ENCODE measurements around the gene BEST1. TPM values are rescaled to one million over a fixed set of nuclear protein-coding genes. Genes with fewer than 3 reads are reported as not detected.

The BEST1 gene
- total RNA-seq, 2 experiments from 2014 or later = 1.9 to 3.1 TPM

DNA sequence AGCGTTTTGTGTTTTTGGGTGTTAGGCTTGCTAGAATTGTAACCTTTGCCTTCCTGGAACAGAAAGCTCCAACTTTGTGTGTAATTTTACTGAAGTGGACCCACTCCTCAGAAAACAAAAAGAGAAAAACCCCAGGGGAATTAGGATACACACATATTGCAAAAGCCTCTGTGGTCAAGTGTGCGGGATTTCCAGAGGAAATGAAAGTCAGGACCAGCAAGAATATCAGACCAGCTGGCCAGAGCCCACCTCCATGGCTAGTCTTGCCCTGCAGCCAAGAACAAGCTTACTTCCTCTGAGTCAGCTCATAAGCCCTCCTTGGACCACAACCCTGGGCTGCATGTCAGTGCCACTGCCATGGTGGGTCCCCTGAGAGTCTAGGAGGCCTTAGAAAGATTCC is 54.3 kb downstream of the BEST1 start:
- TF ChIP-seq, protein P1, sequence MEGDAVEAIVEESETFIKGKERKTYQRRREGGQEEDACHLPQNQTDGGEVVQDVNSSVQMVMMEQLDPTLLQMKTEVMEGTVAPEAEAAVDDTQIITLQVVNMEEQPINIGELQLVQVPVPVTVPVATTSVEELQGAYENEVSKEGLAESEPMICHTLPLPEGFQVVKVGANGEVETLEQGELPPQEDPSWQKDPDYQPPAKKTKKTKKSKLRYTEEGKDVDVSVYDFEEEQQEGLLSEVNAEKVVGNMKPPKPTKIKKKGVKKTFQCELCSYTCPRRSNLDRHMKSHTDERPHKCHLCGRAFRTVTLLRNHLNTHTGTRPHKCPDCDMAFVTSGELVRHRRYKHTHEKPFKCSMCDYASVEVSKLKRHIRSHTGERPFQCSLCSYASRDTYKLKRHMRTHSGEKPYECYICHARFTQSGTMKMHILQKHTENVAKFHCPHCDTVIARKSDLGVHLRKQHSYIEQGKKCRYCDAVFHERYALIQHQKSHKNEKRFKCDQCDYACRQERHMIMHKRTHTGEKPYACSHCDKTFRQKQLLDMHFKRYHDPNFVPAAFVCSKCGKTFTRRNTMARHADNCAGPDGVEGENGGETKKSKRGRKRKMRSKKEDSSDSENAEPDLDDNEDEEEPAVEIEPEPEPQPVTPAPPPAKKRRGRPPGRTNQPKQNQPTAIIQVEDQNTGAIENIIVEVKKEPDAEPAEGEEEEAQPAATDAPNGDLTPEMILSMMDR (conservative IDR thresholded peaks at IDR 0.05; ENCODE audit: low read length) = no peak
- no peak for TF ChIP-seq EZH2phosphoT487 (IDR thresholded peaks at IDR 0.05; ENCODE audit: borderline replicate concordance, low read depth, low read length)
- Histone ChIP-seq H3K4me1 (ENCODE audit: insufficient read depth, low read length, poor library complexity, severe bottlenecking) (no peaks in the 10 kb centered on the region), H2AFZ (ENCODE audit: low read length) (no peak overlapping the region), H3K9me3 (ENCODE audit: low read length) (peaks cover 1% of the 10 kb centered on the region; the same call in 1 of the 2 replicates), H3K4me3 (ENCODE audit: low read depth, low read length, poor library complexity, severe bottlenecking) (no peak overlapping the region), H4K20me1 (ENCODE audit: insufficient read depth, low read length) (no peaks in the 10 kb centered on the region), H3K9me2 (ENCODE audit: insufficient read depth, low read length) (no peaks in the 10 kb centered on the region), H3K79me2 (ENCODE audit: insufficient read depth, low read depth, low read length) (no peaks in the 10 kb centered on the region), H3K27ac (ENCODE audit: low read depth, low read length, poor library complexity, severe bottlenecking) (no peak overlapping the region), H3K4me2 (ENCODE audit: low read length) (no peak overlapping the region), H3K36me3 (ENCODE audit: insufficient read depth, low read length) (no peaks in the 10 kb centered on the region)
- BruUV-seq (replicated peaks) = no TSS peak
- DNase-seq (ENCODE audit: low spot score) = no peak
- CTCF ChIA-PET (ENCODE audit: unreplicated experiment) = no interaction called here
- POLR2A ChIA-PET = no interaction called here
- intact Hi-C loops (cut with micrococcal nuclease; ENCODE audit: unreplicated experiment) = no loop called here

DNA sequence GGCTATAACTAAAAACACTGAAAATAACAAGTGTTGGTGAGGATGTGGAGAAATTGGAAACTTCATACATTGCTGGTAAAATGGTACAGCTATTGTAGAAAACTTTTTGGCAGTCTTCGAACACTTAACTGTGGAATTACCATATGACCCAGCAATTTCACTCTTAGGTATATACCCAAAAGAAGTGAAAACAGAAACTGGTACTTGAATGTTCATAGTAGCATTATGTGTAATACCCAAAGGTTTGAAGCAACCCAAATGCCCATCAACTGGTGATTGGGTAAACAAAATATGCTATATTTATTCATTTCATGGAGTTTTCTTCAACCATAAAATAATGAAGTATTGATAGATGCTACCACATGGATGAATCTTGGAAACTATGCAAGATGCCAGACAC is 58.0 kb downstream of the BEST1 start:
- Histone ChIP-seq H3K36me3 (ENCODE audit: insufficient read depth, low read length) (no peaks in the 10 kb centered on the region), H3K27ac (ENCODE audit: low read depth, low read length, poor library complexity, severe bottlenecking) (no peak overlapping the region), H2AFZ (ENCODE audit: low read length) (no peak overlapping the region), H3K4me3 (ENCODE audit: low read depth, low read length, poor library complexity, severe bottlenecking) (no peak overlapping the region), H3K9me2 (ENCODE audit: insufficient read depth, low read length) (no peaks in the 10 kb centered on the region), H3K4me1 (ENCODE audit: insufficient read depth, low read length, poor library complexity, severe bottlenecking) (no peaks in the 10 kb centered on the region), H3K9me3 (ENCODE audit: low read length) (no peaks in the 10 kb centered on the region), H3K79me2 (ENCODE audit: insufficient read depth, low read depth, low read length) (no peaks in the 10 kb centered on the region), H3K4me2 (ENCODE audit: low read length) (no peak overlapping the region), H4K20me1 (ENCODE audit: insufficient read depth, low read length) (no peaks in the 10 kb centered on the region)
- no peak for DNase-seq (ENCODE audit: low spot score)
- ChIA-PET CTCF (ENCODE audit: unreplicated experiment) (no interaction called here), POLR2A (no interaction called here)
- intact Hi-C loops (cut with micrococcal nuclease; ENCODE audit: unreplicated experiment) = no loop called here
- no peak for TF ChIP-seq EZH2phosphoT487 (IDR thresholded peaks at IDR 0.05; ENCODE audit: borderline replicate concordance, low read depth, low read length)
- no TSS peak for BruUV-seq (replicated peaks)

DNA sequence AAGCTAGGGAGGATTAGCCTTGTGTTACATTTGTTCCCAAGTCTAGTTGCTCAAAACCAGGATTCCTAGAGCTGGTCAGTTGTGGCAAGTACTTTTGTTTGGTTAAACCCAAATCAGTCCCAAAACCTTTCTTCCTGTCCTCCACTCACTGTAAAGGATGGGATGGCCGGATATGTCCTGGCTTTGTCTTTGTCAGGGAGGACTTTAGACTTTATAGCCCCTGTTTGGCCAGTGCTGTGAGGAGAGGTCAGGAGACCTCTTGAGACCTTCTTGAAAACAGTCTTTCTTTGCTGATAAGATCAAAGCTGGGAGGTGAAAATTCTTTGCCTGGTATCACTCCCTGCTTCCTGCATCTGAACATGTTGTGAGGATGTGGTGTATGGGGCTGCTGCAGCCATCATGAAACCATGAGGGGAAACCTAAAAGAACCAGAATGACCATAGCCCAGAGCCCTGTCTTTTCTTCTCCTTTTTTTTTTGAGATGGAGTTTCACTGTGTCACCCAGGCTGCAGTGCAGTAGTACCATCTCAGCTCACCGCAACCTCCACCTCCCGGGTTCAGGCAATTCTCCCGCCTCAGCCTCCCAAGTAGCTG is 60.9 kb downstream of the BEST1 start:
- Histone ChIP-seq H3K4me2 (ENCODE audit: low read length) (no peak overlapping the region), H3K9me2 (ENCODE audit: insufficient read depth, low read length) (no peaks in the 10 kb centered on the region), H2AFZ (ENCODE audit: low read length) (no peak overlapping the region), H3K36me3 (ENCODE audit: insufficient read depth, low read length) (no peaks in the 10 kb centered on the region), H3K79me2 (ENCODE audit: insufficient read depth, low read depth, low read length) (no peaks in the 10 kb centered on the region), H4K20me1 (ENCODE audit: insufficient read depth, low read length) (no peaks in the 10 kb centered on the region), H3K27ac (ENCODE audit: low read depth, low read length, poor library complexity, severe bottlenecking) (no peak overlapping the region), H3K4me1 (ENCODE audit: insufficient read depth, low read length, poor library complexity, severe bottlenecking) (no peaks in the 10 kb centered on the region), H3K4me3 (ENCODE audit: low read depth, low read length, poor library complexity, severe bottlenecking) (no peak overlapping the region), H3K9me3 (ENCODE audit: low read length) (no peaks in the 10 kb centered on the region)
- TF ChIP-seq, protein P1 (conservative IDR thresholded peaks at IDR 0.05; ENCODE audit: low read length) = no peak
- TF ChIP-seq EZH2phosphoT487 (IDR thresholded peaks at IDR 0.05; ENCODE audit: borderline replicate concordance, low read depth, low read length) = no peak
- intact Hi-C loops (cut with micrococcal nuclease; ENCODE audit: unreplicated experiment) = no loop called here
- POLR2A ChIA-PET = no interaction called here
- BruUV-seq (replicated peaks) = no TSS peak
- CTCF ChIA-PET (ENCODE audit: unreplicated experiment) = no interaction called here
- no peak for DNase-seq (ENCODE audit: low spot score)

Data from OCI-LY7 (cell line).